GM12864 (cell line): Measurements from ENCODE around the gene RMDN2.

ENCODE experiments used
- DNase-seq: peaks from one replicate; pipeline ENCODE4 v3.0.0-alpha.2; 2011; ENCODE audit warnings: low read depth
- H3K4me3 ChIP-seq: 2 replicates; pipeline ENCODE4 v1.5.1; 2011; ENCODE audit warnings: mild to moderate bottlenecking, low read depth, low read length, control low read depth
- TF ChIP-seq, protein P1 (sequence below): IDR thresholded peaks from 2 replicates; pipeline ENCODE4 v1.5.1; 2011; ENCODE audit warnings: low read depth, mild to moderate bottlenecking, moderate library complexity, low read length, control low read depth, inconsistent platforms; ENCODE audit errors: missing control alignments

Gene RMDN2

DNA sequence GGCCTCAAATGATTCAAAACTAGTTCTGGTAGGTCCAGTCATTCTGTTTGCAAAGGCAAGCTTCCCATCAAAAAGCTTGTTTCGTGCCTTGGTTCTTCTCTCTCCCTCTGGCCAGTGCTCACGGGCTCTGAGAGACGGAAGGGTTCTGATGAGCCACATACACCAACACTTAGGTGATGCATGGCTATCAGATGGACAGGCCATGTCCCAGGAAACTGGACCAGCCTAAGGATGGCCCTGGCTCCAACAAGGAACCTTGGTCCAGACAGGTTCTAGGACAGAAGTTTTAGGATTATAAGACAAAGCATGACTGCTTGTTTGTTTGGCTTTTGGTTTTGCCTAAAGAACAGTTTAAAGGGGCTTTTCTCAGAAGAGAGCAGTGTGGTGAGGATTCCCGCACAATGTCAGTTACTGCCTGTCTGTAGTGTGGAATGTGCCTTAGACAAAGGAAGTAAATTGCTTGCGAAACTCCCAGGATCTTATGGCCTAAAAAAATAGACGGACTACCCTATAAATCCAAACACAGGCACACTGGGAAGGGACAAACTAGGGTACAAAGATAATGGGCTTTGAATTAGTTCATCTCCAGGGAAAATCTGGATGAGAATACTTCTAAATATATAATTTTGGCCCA, 140.5 kb downstream of the RMDN2 start:
- no peak for DNase-seq
- TF ChIP-seq, protein P1, sequence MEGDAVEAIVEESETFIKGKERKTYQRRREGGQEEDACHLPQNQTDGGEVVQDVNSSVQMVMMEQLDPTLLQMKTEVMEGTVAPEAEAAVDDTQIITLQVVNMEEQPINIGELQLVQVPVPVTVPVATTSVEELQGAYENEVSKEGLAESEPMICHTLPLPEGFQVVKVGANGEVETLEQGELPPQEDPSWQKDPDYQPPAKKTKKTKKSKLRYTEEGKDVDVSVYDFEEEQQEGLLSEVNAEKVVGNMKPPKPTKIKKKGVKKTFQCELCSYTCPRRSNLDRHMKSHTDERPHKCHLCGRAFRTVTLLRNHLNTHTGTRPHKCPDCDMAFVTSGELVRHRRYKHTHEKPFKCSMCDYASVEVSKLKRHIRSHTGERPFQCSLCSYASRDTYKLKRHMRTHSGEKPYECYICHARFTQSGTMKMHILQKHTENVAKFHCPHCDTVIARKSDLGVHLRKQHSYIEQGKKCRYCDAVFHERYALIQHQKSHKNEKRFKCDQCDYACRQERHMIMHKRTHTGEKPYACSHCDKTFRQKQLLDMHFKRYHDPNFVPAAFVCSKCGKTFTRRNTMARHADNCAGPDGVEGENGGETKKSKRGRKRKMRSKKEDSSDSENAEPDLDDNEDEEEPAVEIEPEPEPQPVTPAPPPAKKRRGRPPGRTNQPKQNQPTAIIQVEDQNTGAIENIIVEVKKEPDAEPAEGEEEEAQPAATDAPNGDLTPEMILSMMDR: no peak

DNA sequence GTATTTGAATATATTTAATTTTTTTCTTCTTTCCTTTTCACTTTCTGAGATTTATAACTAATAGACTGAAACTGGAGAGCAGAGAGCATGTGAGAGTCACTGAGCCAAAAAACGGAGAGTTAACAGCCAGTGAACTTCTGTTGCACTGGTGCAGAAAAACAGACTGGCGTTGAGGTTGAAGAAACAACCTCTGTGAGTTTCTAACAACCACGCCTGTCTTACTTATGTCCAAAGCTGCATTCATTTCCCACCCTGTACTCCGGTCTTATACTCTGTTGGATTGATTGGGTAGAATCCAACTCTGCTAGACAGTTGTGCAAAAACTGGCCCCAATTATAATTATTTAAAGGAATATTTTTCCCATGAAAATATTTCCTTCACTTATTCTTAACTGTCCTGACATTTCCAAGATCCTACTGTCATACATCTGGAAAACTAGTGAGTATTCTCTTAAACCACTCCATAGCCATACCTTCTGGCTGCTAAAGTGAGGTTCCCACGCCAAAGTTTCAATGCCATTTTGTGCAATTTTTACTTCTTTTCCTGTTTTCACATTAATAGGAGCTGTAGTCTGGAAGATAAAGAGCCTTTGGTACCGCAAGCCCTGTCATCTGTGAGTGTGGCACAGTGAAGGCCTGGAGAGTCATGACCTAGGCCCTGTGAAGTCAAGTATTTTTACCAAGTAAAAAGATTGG, 141.5 kb downstream of the RMDN2 start:
- TF ChIP-seq, protein P1: no peak
- DNase-seq: no peak
- H3K4me3 ChIP-seq: no peak overlapping the region

More for the DNA sequence above, 140.5 kb downstream of the RMDN2 start:
- no peak overlapping the region for H3K4me3 ChIP-seq
